Endodermal cell (in vitro differentiated cells): Measurements from ENCODE around the gene PPP2CA. TPM values are rescaled to one million over a fixed set of nuclear protein-coding genes. Genes with fewer than 3 reads are reported as not detected.

Experiments used
- DNase-seq: peaks from one replicate; pipeline ENCODE4 v3.0.0-alpha.2; 2017
- H3K27ac ChIP-seq: 2 replicates; pipeline ENCODE4 v1.5.1; 2013; ENCODE audit warnings: mild to moderate bottlenecking, low read depth, low read length, moderate library complexity
- H3K27me3 ChIP-seq: 2 replicates; pipeline ENCODE4 v1.6.1; 2013; ENCODE audit warnings: mild to moderate bottlenecking, low read length, moderate library complexity; ENCODE audit not compliant: insufficient read depth, control insufficient read depth, poor library complexity, severe bottlenecking
- H3K36me3 ChIP-seq: 2 replicates; pipeline ENCODE4 v1.7.0; 2013; ENCODE audit warnings: mild to moderate bottlenecking, low read length, moderate library complexity; ENCODE audit not compliant: control insufficient read depth, insufficient read depth
- H3K4me1 ChIP-seq: one replicate; pipeline ENCODE4 v1.7.0; 2013; ENCODE audit warnings: low read length; ENCODE audit not compliant: control insufficient read depth, insufficient read depth
- H3K4me3 ChIP-seq: 2 replicates; pipeline ENCODE4 v1.5.1; 2013; ENCODE audit warnings: mild to moderate bottlenecking, low read length, moderate library complexity
- H3K9ac ChIP-seq: 2 replicates; pipeline ENCODE4 v1.6.1; 2013; ENCODE audit warnings: mild to moderate bottlenecking, low read length, moderate library complexity; ENCODE audit not compliant: poor library complexity, severe bottlenecking; ENCODE audit errors: extremely low read depth
- H3K9me3 ChIP-seq: 2 replicates; pipeline ENCODE4 v1.6.1; 2013; ENCODE audit warnings: mild to moderate bottlenecking, low read length, moderate library complexity; ENCODE audit not compliant: control insufficient read depth
- H3K27ac Mint-ChIP-seq: 2 replicates; pipeline ENCODE4 v1.8.0; 2020; ENCODE audit warnings: mixed read lengths
- H3K27me3 Mint-ChIP-seq: 2 replicates; pipeline ENCODE4 v1.8.0; 2021; ENCODE audit warnings: mild to moderate bottlenecking, mixed read lengths; ENCODE audit not compliant: insufficient read depth
- H3K36me3 Mint-ChIP-seq: 2 replicates; pipeline ENCODE4 v1.8.0; 2020; ENCODE audit warnings: low read depth, mixed read lengths
- H3K4me1 Mint-ChIP-seq: 2 replicates; pipeline ENCODE4 v1.8.0; 2020; ENCODE audit warnings: mixed read lengths
- H3K4me3 Mint-ChIP-seq: 2 replicates; pipeline ENCODE4 v1.8.0; 2020; ENCODE audit warnings: mild to moderate bottlenecking, moderate library complexity, mixed read lengths
- H3K9me3 Mint-ChIP-seq: 2 replicates; pipeline ENCODE4 v1.8.0; 2020; ENCODE audit warnings: mild to moderate bottlenecking, mixed read lengths
- WGBS, 2 experiments: methylation state at CpG; one replicate each; pipeline versions ENCODE4 v1.1.5 to v1.1.7; 2013; ENCODE audit warnings: missing lambda C conversion rate in 2 of 2, mixed read lengths in 1 of 2; ENCODE audit not compliant: insufficient coverage in 1 of 2, insufficient read length in 1 of 2; 5-methylcytosine and 5-hydroxymethylcytosine counted together
- long read RNA-seq, 4 experiments: library from polyadenylated mRNA in 2 of 4; library from RNA in 1 of 4; library from capped mRNA in 1 of 4; stranded (forward) in 3 of 4; unstranded in 1 of 4; transcript quantifications; one replicate each; pipeline ENCODE4 v2.0.0, GENCODE V29; 2020 to 2021; ENCODE audit warnings: inconsistent platforms in 1 of 4
- polyA plus RNA-seq, 2 experiments: library from polyadenylated mRNA; stranded (reverse); fragments of 50-300 nt; gene quantifications; one replicate each; pipeline ENCODE4 v1.2.3, GENCODE V29; 2013
- total RNA-seq, 2 donors: library from RNA; stranded (reverse); fragmentation: NEBNext Ultra II Directional in 1 of 2; extraction: Animal tissue kit (Norgen Biotek cat#: 25700) in 1 of 2; gene quantifications; 2 replicates in 1 of 2; 3 replicates in 1 of 2; pipeline ENCODE4 v1.2.1, GENCODE V29; 2021
- TF ChIP-seq, protein P1 (sequence below): fragments of 200-600 bp; sonication (generic); conservative IDR thresholded peaks from 2 replicates; pipeline ENCODE4 v1.5.0; 2021; ENCODE audit warnings: antibody characterized with exemption, mild to moderate bottlenecking

The PPP2CA gene
- total RNA-seq: 100 to 1,000 TPM; 174 to 185 TPM
- 209 TPM for polyA plus RNA-seq (2013, experiment 1 of 2)
- polyA plus RNA-seq (2013, experiment 2 of 2): 202 TPM
- long read RNA-seq, experiment 1, full-length matches to known transcripts: 80 of 106 reads
- long read RNA-seq, experiment 1, partial matches to known transcripts: 12 of 106 reads
- long read RNA-seq, experiment 1, other reads (novel, unspliced or antisense): 14 of 106 reads
- long read RNA-seq, experiment 2, full-length matches to known transcripts: 356 of 375 reads
- long read RNA-seq, experiment 2, partial matches to known transcripts: 11 of 375 reads
- long read RNA-seq, experiment 2, other reads (novel, unspliced or antisense): 8 of 375 reads
- long read RNA-seq, experiment 3, full-length matches to known transcripts: 1,268 of 1,302 reads
- long read RNA-seq, experiment 3, partial matches to known transcripts: 6 of 1,302 reads
- long read RNA-seq, experiment 3, other reads (novel, unspliced or antisense): 28 of 1,302 reads
- long read RNA-seq, experiment 4, full-length matches to known transcripts: 608 of 651 reads
- long read RNA-seq, experiment 4, partial matches to known transcripts: 35 of 651 reads
- long read RNA-seq, experiment 4, other reads (novel, unspliced or antisense): 8 of 651 reads

DNA sequence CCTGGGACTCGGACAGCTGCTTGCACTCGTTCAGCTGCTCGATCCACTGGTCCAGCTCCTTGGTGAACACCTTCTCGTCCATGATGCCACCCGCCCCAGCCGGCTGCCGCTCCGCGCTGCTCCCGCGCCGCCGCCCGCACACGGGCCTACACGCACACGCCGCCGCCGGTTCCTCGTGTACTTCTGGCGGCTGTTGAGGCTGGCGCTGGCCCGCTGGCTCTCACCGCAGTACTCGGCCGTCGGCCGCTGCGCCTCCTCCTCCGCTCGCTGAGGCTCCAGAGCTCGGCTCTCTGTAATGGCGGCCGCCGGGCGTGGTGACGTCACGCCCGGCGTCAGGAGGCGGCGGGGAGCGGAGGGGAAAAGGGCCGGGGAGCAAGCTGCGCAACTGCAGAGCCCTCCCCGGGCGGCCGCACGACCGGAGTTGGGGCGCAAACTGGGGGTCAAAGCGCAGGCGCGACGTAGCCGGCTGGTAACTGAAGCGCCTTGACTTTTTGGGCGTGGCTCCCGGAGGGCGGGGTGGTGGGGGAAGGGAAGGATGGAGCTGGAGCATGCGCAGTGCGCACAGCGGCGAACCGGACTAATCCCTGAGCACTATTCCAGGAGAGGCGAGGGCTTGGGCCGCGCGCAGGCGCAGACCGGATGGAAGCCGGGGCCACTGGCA is at the start of gene PPP2CA:
PPP2CA (minus strand) TSS at position 294 of the 661 bp plus-strand sequence; CDS start at position 82, 212 bp downstream.
- DNase-seq: peak; percentile 100
- H3K9me3 Mint-ChIP-seq: no peaks in the 10 kb centered on the region
- H3K36me3 Mint-ChIP-seq: peaks cover 18% of the 10 kb centered on the region
- H3K36me3 ChIP-seq: peaks cover 25% of the 10 kb centered on the region
- H3K4me1 ChIP-seq: no peaks in the 10 kb centered on the region
- H3K27ac Mint-ChIP-seq: peak within 1 kb of the TSS; percentile 99
- H3K27me3 Mint-ChIP-seq: peaks cover 5% of the 10 kb centered on the region
- peak within 1 kb of the TSS; percentile 99 for H3K9ac ChIP-seq
- H3K9me3 ChIP-seq: no peaks in the 10 kb centered on the region
- H3K27me3 ChIP-seq: no peaks in the 10 kb centered on the region
- peak within 1 kb of the TSS; percentile 99 for H3K4me3 ChIP-seq
- TF ChIP-seq, protein P1, sequence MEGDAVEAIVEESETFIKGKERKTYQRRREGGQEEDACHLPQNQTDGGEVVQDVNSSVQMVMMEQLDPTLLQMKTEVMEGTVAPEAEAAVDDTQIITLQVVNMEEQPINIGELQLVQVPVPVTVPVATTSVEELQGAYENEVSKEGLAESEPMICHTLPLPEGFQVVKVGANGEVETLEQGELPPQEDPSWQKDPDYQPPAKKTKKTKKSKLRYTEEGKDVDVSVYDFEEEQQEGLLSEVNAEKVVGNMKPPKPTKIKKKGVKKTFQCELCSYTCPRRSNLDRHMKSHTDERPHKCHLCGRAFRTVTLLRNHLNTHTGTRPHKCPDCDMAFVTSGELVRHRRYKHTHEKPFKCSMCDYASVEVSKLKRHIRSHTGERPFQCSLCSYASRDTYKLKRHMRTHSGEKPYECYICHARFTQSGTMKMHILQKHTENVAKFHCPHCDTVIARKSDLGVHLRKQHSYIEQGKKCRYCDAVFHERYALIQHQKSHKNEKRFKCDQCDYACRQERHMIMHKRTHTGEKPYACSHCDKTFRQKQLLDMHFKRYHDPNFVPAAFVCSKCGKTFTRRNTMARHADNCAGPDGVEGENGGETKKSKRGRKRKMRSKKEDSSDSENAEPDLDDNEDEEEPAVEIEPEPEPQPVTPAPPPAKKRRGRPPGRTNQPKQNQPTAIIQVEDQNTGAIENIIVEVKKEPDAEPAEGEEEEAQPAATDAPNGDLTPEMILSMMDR: no peak
- H3K4me1 Mint-ChIP-seq: peaks cover 34% of the 10 kb centered on the region
- peak within 1 kb of the TSS; percentile 99 for H3K27ac ChIP-seq
- 0 to 1% methylated on average over 22 to 73 of the region's 73 CpGs for WGBS, 2 experiments
- peak within 1 kb of the TSS; percentile 96 for H3K4me3 Mint-ChIP-seq

- Mint-ChIP-seq H3K4me3 (no peak overlapping the region), H3K27me3 (peaks cover 59% of the 10 kb centered on the region), H3K27ac (no peak overlapping the region), H3K36me3 (no peaks in the 10 kb centered on the region), H3K4me1 (peaks cover 13% of the 10 kb centered on the region), H3K9me3 (peaks cover 12% of the 10 kb centered on the region)
- Histone ChIP-seq H3K4me1 (peaks cover 9% of the 10 kb centered on the region), H3K9ac (no peak overlapping the region), H3K9me3 (peaks cover 7% of the 10 kb centered on the region), H3K36me3 (no peaks in the 10 kb centered on the region), H3K27ac (no peak overlapping the region), H3K27me3 (peaks cover 77% of the 10 kb centered on the region), H3K4me3 (no peak overlapping the region)
- DNase-seq: no peak
- 89 to 92% methylated on average over 3 of the region's 3 CpGs for WGBS, 2 experiments
- TF ChIP-seq, protein P1: no peak
Measured at GRCh38 chr5:134273642-134274395, 47.9 kb upstream of the PPP2CA start.

- WGBS, 2 experiments: 89% methylated on average over 1 of the region's 1 CpG; no CpG with 5 or more reads in 1 of the 2 experiments
- peaks cover 12% of the 10 kb centered on the region for H3K9me3 Mint-ChIP-seq
- no peak overlapping the region for H3K4me3 Mint-ChIP-seq
- DNase-seq: no peak
- H3K27me3 ChIP-seq: peaks cover 49% of the 10 kb centered on the region
- H3K27ac Mint-ChIP-seq: no peak overlapping the region
- H3K4me3 ChIP-seq: no peak overlapping the region
- H3K36me3 Mint-ChIP-seq: no peaks in the 10 kb centered on the region
- peaks cover 39% of the 10 kb centered on the region for H3K27me3 Mint-ChIP-seq
- H3K36me3 ChIP-seq: no peaks in the 10 kb centered on the region
- H3K9me3 ChIP-seq: peaks cover 7% of the 10 kb centered on the region
- peaks cover 11% of the 10 kb centered on the region for H3K4me1 Mint-ChIP-seq
- no peak overlapping the region for H3K9ac ChIP-seq
- TF ChIP-seq, protein P1: no peak
- H3K4me1 ChIP-seq: peaks cover 9% of the 10 kb centered on the region
- no peak overlapping the region for H3K27ac ChIP-seq
Measured at GRCh38 chr5:134271059-134271458, 45.2 kb upstream of the PPP2CA start.
